Measurements from ENCODE around the gene LRRC8A.

DNA sequence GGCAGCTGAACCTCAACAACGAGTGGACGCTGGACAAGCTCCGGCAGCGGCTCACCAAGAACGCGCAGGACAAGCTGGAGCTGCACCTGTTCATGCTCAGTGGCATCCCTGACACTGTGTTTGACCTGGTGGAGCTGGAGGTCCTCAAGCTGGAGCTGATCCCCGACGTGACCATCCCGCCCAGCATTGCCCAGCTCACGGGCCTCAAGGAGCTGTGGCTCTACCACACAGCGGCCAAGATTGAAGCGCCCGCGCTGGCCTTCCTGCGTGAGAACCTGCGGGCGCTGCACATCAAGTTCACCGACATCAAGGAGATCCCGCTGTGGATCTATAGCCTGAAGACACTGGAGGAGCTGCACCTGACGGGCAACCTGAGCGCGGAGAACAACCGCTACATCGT lies 26.4 kb downstream of the LRRC8A start:
- TF ChIP-seq, protein P1, sequence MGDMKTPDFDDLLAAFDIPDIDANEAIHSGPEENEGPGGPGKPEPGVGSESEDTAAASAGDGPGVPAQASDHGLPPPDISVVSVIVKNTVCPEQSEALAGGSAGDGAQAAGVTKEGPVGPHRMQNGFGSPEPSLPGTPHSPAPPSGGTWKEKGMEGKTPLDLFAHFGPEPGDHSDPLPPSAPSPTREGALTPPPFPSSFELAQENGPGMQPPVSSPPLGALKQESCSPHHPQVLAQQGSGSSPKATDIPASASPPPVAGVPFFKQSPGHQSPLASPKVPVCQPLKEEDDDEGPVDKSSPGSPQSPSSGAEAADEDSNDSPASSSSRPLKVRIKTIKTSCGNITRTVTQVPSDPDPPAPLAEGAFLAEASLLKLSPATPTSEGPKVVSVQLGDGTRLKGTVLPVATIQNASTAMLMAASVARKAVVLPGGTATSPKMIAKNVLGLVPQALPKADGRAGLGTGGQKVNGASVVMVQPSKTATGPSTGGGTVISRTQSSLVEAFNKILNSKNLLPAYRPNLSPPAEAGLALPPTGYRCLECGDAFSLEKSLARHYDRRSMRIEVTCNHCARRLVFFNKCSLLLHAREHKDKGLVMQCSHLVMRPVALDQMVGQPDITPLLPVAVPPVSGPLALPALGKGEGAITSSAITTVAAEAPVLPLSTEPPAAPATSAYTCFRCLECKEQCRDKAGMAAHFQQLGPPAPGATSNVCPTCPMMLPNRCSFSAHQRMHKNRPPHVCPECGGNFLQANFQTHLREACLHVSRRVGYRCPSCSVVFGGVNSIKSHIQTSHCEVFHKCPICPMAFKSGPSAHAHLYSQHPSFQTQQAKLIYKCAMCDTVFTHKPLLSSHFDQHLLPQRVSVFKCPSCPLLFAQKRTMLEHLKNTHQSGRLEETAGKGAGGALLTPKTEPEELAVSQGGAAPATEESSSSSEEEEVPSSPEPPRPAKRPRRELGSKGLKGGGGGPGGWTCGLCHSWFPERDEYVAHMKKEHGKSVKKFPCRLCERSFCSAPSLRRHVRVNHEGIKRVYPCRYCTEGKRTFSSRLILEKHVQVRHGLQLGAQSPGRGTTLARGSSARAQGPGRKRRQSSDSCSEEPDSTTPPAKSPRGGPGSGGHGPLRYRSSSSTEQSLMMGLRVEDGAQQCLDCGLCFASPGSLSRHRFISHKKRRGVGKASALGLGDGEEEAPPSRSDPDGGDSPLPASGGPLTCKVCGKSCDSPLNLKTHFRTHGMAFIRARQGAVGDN (CRISPR knock-in tag; IDR thresholded peaks at IDR 0.05): no peak
- TF ChIP-seq, protein P2, sequence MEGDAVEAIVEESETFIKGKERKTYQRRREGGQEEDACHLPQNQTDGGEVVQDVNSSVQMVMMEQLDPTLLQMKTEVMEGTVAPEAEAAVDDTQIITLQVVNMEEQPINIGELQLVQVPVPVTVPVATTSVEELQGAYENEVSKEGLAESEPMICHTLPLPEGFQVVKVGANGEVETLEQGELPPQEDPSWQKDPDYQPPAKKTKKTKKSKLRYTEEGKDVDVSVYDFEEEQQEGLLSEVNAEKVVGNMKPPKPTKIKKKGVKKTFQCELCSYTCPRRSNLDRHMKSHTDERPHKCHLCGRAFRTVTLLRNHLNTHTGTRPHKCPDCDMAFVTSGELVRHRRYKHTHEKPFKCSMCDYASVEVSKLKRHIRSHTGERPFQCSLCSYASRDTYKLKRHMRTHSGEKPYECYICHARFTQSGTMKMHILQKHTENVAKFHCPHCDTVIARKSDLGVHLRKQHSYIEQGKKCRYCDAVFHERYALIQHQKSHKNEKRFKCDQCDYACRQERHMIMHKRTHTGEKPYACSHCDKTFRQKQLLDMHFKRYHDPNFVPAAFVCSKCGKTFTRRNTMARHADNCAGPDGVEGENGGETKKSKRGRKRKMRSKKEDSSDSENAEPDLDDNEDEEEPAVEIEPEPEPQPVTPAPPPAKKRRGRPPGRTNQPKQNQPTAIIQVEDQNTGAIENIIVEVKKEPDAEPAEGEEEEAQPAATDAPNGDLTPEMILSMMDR (CRISPR knock-in tag; IDR thresholded peaks at IDR 0.05): no peak
- TF ChIP-seq, protein P3, sequence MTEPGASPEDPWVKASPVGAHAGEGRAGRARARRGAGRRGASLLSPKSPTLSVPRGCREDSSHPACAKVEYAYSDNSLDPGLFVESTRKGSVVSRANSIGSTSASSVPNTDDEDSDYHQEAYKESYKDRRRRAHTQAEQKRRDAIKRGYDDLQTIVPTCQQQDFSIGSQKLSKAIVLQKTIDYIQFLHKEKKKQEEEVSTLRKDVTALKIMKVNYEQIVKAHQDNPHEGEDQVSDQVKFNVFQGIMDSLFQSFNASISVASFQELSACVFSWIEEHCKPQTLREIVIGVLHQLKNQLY (CRISPR knock-in tag; IDR thresholded peaks at IDR 0.05): no peak
- no peak for TF ChIP-seq SIN3A (IDR thresholded peaks at IDR 0.05; ENCODE audit: borderline replicate concordance, low read depth, low read length)
- no peak for TF ChIP-seq CREM (IDR thresholded peaks at IDR 0.05)
- TF ChIP-seq CREM (CRISPR knock-in tag; IDR thresholded peaks at IDR 0.05): no peak
- TF ChIP-seq POLR2A (IDR thresholded peaks at IDR 0.05; ENCODE audit: insufficient read depth in 1 of 2, low read depth in 2 of 2, low read length in 2 of 2): no peak
- TF ChIP-seq, protein P4, sequence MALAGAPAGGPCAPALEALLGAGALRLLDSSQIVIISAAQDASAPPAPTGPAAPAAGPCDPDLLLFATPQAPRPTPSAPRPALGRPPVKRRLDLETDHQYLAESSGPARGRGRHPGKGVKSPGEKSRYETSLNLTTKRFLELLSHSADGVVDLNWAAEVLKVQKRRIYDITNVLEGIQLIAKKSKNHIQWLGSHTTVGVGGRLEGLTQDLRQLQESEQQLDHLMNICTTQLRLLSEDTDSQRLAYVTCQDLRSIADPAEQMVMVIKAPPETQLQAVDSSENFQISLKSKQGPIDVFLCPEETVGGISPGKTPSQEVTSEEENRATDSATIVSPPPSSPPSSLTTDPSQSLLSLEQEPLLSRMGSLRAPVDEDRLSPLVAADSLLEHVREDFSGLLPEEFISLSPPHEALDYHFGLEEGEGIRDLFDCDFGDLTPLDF (CRISPR knock-in tag; IDR thresholded peaks at IDR 0.05): no peak
- TF ChIP-seq SMARCE1 (IDR thresholded peaks at IDR 0.05; ENCODE audit: borderline replicate concordance): no peak
- no peak for TF ChIP-seq NR2C2 (CRISPR knock-in tag; IDR thresholded peaks at IDR 0.05; ENCODE audit: borderline replicate concordance)
- no peak for TF ChIP-seq ZNF781 (CRISPR knock-in tag; IDR thresholded peaks at IDR 0.05; ENCODE audit: borderline replicate concordance, not compliant biosample characterization)
- TF ChIP-seq CREB1 (IDR thresholded peaks at IDR 0.05): no peak
- TF ChIP-seq CREB1 (CRISPR knock-in tag; IDR thresholded peaks at IDR 0.05): no peak
- no peak for TF ChIP-seq ZNF451 (CRISPR knock-in tag; IDR thresholded peaks at IDR 0.05)
- TF ChIP-seq MEIS2 (CRISPR knock-in tag; IDR thresholded peaks at IDR 0.05): no peak
- TF ChIP-seq ZNF101 (CRISPR knock-in tag; IDR thresholded peaks at IDR 0.05; ENCODE audit: borderline replicate concordance, low read depth): no peak
